ENCODE data around the gene PIM1. TPM values are rescaled to one million over a fixed set of nuclear protein-coding genes. Genes with fewer than 3 reads are reported as not detected.

Gene PIM1
- total RNA-seq, 1 experiment from 2014 or later: 47.5 TPM

- no peak overlapping the region for H3K4ac ChIP-seq (ENCODE audit: low read depth, low read length)
- H3K9me3 ChIP-seq (ENCODE audit: control insufficient read depth, low read depth, low read length): no peaks in the 10 kb centered on the region
- WGBS (ENCODE audit: extremely low coverage, insufficient read length, low lambda C conversion rate): no CpG with 5 or more reads among the region's 5 CpGs
- no peak overlapping the region for H2BK5ac ChIP-seq (ENCODE audit: insufficient read length, low read length)
- peaks cover 21 to 33% of the 10 kb centered on the region in 2 experiments for H3K4me1 Mint-ChIP-seq
- H3K79me1 ChIP-seq (ENCODE audit: insufficient read depth, low read depth, low read length, poor library complexity, severe bottlenecking): peaks cover 5% of the 10 kb centered on the region
- H4K8ac ChIP-seq (replicated peaks; ENCODE audit: insufficient read length, low read depth, low read length): no peak overlapping the region
- no peaks in the 10 kb centered on the region; the same call in 1 of the 2 replicates for H3K27me3 Mint-ChIP-seq (ENCODE audit: low read depth)
- H3K27me3 ChIP-seq (ENCODE audit: insufficient read depth, low read length): no peaks in the 10 kb centered on the region
- no peak overlapping the region for H4K91ac ChIP-seq (ENCODE audit: insufficient read length, low read depth, low read length)
- no peak overlapping the region for H2BK15ac ChIP-seq (ENCODE audit: low read depth, low read length)
- H3K4me2 ChIP-seq (ENCODE audit: insufficient read depth, insufficient read length, low read length): no peak overlapping the region
- peaks cover 17% of the 10 kb centered on the region for H3K23me2 ChIP-seq (ENCODE audit: insufficient read length, low read depth, low read length, poor library complexity, severe bottlenecking)
- H3K9me3 Mint-ChIP-seq: no peaks in the 10 kb centered on the region; a peak in 3 of 5 replicates
- TF ChIP-seq, protein P1, sequence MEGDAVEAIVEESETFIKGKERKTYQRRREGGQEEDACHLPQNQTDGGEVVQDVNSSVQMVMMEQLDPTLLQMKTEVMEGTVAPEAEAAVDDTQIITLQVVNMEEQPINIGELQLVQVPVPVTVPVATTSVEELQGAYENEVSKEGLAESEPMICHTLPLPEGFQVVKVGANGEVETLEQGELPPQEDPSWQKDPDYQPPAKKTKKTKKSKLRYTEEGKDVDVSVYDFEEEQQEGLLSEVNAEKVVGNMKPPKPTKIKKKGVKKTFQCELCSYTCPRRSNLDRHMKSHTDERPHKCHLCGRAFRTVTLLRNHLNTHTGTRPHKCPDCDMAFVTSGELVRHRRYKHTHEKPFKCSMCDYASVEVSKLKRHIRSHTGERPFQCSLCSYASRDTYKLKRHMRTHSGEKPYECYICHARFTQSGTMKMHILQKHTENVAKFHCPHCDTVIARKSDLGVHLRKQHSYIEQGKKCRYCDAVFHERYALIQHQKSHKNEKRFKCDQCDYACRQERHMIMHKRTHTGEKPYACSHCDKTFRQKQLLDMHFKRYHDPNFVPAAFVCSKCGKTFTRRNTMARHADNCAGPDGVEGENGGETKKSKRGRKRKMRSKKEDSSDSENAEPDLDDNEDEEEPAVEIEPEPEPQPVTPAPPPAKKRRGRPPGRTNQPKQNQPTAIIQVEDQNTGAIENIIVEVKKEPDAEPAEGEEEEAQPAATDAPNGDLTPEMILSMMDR (conservative IDR thresholded peaks at IDR 0.05): no peak
- H3K4me1 ChIP-seq (ENCODE audit: insufficient read depth, low read length): peaks cover 3% of the 10 kb centered on the region; the same call in 1 of the 2 replicates
- DNase-seq: no peak
- H3K4me3 Mint-ChIP-seq: peak overlapping the region; percentile 88 to 96
- H3K36me3 Mint-ChIP-seq (ENCODE audit: insufficient read depth in 1 of 3, low read depth in 3 of 3): peaks cover 15 to 24% (median 21%) of the 10 kb centered on the region in 3 experiments
- H2BK20ac ChIP-seq (ENCODE audit: low read depth, low read length, poor library complexity, severe bottlenecking): no peak overlapping the region
- peaks cover 14% of the 10 kb centered on the region; the same call in 1 of the 2 replicates for H3K79me2 ChIP-seq (ENCODE audit: insufficient read depth, low read length)
- H3K56ac ChIP-seq (ENCODE audit: insufficient read length, low read depth, low read length): no peak overlapping the region
- no peaks in the 10 kb centered on the region for H4K20me1 ChIP-seq (ENCODE audit: control insufficient read depth, insufficient read depth, insufficient read length)
- no peak overlapping the region for H2BK120ac ChIP-seq (ENCODE audit: low read depth, low read length, poor library complexity, severe bottlenecking)
- H2BK12ac ChIP-seq (ENCODE audit: insufficient read length, low read depth, low read length): no peak overlapping the region
- no peak overlapping the region for H3K14ac ChIP-seq (ENCODE audit: insufficient read depth, low read length)
- H3T11ph ChIP-seq (ENCODE audit: low read length): no peak overlapping the region
- no peak overlapping the region for H3K18ac ChIP-seq (ENCODE audit: insufficient read length, low read depth, low read length)
- no peak overlapping the region for H2AFZ ChIP-seq (ENCODE audit: low read length)
- no peak overlapping the region for H3K23ac ChIP-seq (ENCODE audit: insufficient read length, low read depth, low read length)
- H3K9ac ChIP-seq (ENCODE audit: extremely low read depth, insufficient read length, low read length): no peak overlapping the region
- no peak overlapping the region for H3K27ac ChIP-seq (ENCODE audit: insufficient read length, low read depth, low read length)
- H2AK5ac ChIP-seq (ENCODE audit: insufficient read length, low read length): no peak overlapping the region
- H4K5ac ChIP-seq (ENCODE audit: insufficient read length, low read depth, low read length): no peak overlapping the region
- peak overlapping the region in 1 of 3 experiments; percentile 100; a peak in 3 of 7 replicates for H3K27ac Mint-ChIP-seq
Observed at GRCh38 chr6:37168163-37168758, 1.7 kb upstream of the PIM1 start.
